Body of pancreas (tissue), 4 donors: ENCODE measurements around the gene WNT6. TPM values are rescaled to one million over a fixed set of nuclear protein-coding genes. Genes with fewer than 3 reads are reported as not detected.

ENCODE experiments used
- ATAC-seq: fragments of 150-250 bp; one replicate; pipeline ENCODE4 v1.9.1; 2016
- DNase-seq, 4 donors: peaks; one replicate each; pipeline ENCODE4 v3.0.0-alpha.2; 2019
- H3K27ac ChIP-seq, 4 donors: fragments of 200-600 bp; sonication (generic); 1 replicate in 3 of 4; 2 replicates in 1 of 4; pipeline versions ENCODE4 v1.5.1 to v1.6.1; 2016 to 2019; ENCODE audit warnings: mild to moderate bottlenecking in 1 of 4, mixed read lengths in 1 of 4, moderate library complexity in 1 of 4
- H3K27me3 ChIP-seq, 2 donors: fragments of 200-600 bp; sonication (generic); one replicate each; pipeline ENCODE4 v1.6.0; 2016; ENCODE audit warnings: mild to moderate bottlenecking in 1 of 2
- H3K36me3 ChIP-seq, 2 donors: fragments of 200-600 bp; sonication (generic); replicated peaks in 1 of 2; 2 replicates each; pipeline ENCODE4 v1.5.1; 2016; ENCODE audit warnings: low read depth in 2 of 2; ENCODE audit not compliant: insufficient read depth in 1 of 2
- H3K4me1 ChIP-seq: fragments of 200-600 bp; sonication (generic); one replicate; pipeline ENCODE4 v1.6.0; 2016
- H3K4me3 ChIP-seq, 2 donors: fragments of 200-600 bp; sonication (generic); 1 replicate in 1 of 2; 2 replicates in 1 of 2; pipeline ENCODE4 v1.5.1; 2016 to 2019
- H3K9me3 ChIP-seq, 3 donors: fragments of 200-600 bp; sonication (generic); 1 replicate in 2 of 3; 2 replicates in 1 of 3; pipeline ENCODE4 v1.5.1; 2016
- POLR2A ChIP-seq, 3 donors: fragments of 450-650 bp; IDR thresholded peaks; one replicate each; pipeline ENCODE4 v1.6.1; 2016; ENCODE audit warnings: antibody characterized with exemption in 3 of 3, mild to moderate bottlenecking in 2 of 3
- WGBS, 2 donors: methylation state at CpG; one replicate each; pipeline ENCODE4 v1.1.5; 2017; 5-methylcytosine and 5-hydroxymethylcytosine counted together
- intact Hi-C: fragments of 100-400 bp; cut with DNase I; formaldehyde crosslinking; loops from one replicate; pipeline ENCODE4 v1.15.1; 2023
- total RNA-seq, 2 donors: library from RNA; depleted of rRNA; stranded (reverse); fragments of >200 nt; gene quantifications; one replicate each; pipeline ENCODE4 v1.1.0, GENCODE V29; 2016
- TF ChIP-seq, protein P1 (sequence below), 7 experiments: fragments of 450-650 bp in 4 of 7; fragments of 200-600 bp in 3 of 7; sonication (generic) in 3 of 7; IDR thresholded peaks; one replicate each; pipeline ENCODE4 v1.5.1; 2016 to 2019; ENCODE audit warnings: antibody characterized with exemption in 7 of 7

Gene WNT6
- total RNA-seq, 2 donors from 2014 or later = 1.0 TPM; not detected in 1

- WGBS, 2 donors = 72 to 80% methylated on average over 2 to 17 of the region's 17 CpGs
- no peaks in the 10 kb centered on the region for H3K27me3 ChIP-seq
- intact Hi-C loops = no loop called here
Measured at GRCh38 chr2:218829868-218830451, 29.6 kb upstream of the WNT6 start.

GRCh38 chr2:218830526-218831306 lies 28.9 kb upstream of the WNT6 start:
- WGBS, 2 donors = 57 to 78% methylated on average over 3 of the region's 3 CpGs
- TF ChIP-seq, protein P1, sequence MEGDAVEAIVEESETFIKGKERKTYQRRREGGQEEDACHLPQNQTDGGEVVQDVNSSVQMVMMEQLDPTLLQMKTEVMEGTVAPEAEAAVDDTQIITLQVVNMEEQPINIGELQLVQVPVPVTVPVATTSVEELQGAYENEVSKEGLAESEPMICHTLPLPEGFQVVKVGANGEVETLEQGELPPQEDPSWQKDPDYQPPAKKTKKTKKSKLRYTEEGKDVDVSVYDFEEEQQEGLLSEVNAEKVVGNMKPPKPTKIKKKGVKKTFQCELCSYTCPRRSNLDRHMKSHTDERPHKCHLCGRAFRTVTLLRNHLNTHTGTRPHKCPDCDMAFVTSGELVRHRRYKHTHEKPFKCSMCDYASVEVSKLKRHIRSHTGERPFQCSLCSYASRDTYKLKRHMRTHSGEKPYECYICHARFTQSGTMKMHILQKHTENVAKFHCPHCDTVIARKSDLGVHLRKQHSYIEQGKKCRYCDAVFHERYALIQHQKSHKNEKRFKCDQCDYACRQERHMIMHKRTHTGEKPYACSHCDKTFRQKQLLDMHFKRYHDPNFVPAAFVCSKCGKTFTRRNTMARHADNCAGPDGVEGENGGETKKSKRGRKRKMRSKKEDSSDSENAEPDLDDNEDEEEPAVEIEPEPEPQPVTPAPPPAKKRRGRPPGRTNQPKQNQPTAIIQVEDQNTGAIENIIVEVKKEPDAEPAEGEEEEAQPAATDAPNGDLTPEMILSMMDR (IDR thresholded peaks at IDR 0.05) = no peak
- TF ChIP-seq POLR2A (IDR thresholded peaks at IDR 0.05) = no peak
- no peaks in the 10 kb centered on the region for H3K36me3 ChIP-seq
- no peaks in the 10 kb centered on the region for H3K4me1 ChIP-seq
- H3K27me3 ChIP-seq = no peaks in the 10 kb centered on the region
- no peaks in the 10 kb centered on the region for H3K9me3 ChIP-seq
- DNase-seq = no peak
- H3K27ac ChIP-seq = no peak overlapping the region
- no peak overlapping the region for H3K4me3 ChIP-seq
- ATAC-seq = no peak
- intact Hi-C loops = no loop called here

More at GRCh38 chr2:218829868-218830451, 29.6 kb upstream of the WNT6 start:
- Histone ChIP-seq H3K27ac (no peak overlapping the region), H3K4me3 (no peak overlapping the region), H3K9me3 (no peaks in the 10 kb centered on the region), H3K4me1 (no peaks in the 10 kb centered on the region), H3K36me3 (no peaks in the 10 kb centered on the region)
- ATAC-seq (no peak), DNase-seq (no peak)
- TF ChIP-seq, protein P1 (IDR thresholded peaks at IDR 0.05) = no peak
- TF ChIP-seq POLR2A (IDR thresholded peaks at IDR 0.05) = no peak

- intact Hi-C loops = no loop called here
- Histone ChIP-seq H3K4me3 (no peak within 1 kb of the TSS), H3K27me3 (no peaks in the 10 kb centered on the region), H3K27ac (no peak within 1 kb of the TSS), H3K36me3 (no peaks in the 10 kb centered on the region), H3K4me1 (no peaks in the 10 kb centered on the region), H3K9me3 (no peaks in the 10 kb centered on the region)
- ATAC-seq = no peak
- no peak for TF ChIP-seq POLR2A (IDR thresholded peaks at IDR 0.05)
- TF ChIP-seq, protein P1 (IDR thresholded peaks at IDR 0.05) = no peak
- WGBS, 2 donors = 60 to 61% methylated on average over 14 to 16 of the region's 18 CpGs
- DNase-seq = no peak
Measured at GRCh38 chr2:218831378-218831990, 28.1 kb upstream of the WNT6 start, which contains the start of gene PRKAG3. PRKAG3 (minus strand) TSS chr2:218831803.

DNA sequence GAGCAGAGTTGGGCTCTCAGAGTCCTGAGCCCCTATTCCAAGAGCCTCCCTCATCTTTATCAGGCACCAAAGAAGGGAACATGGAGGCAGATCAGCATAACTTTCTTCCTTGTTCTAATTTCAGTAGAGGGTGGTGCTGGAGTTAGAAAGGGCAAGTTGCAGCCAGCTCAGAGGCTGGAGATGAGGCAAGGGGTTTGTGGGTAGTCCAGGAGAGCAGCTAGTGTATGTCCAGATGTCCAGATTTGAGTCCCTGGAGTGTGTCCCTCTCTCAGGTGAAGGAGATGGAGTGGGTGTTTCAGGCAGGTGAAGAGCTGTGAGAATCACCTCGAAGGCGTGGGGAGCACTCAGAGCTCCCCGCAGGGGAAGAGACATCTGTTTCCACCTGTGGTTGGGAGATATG lies 27.5 kb upstream of the WNT6 start:
- intact Hi-C loops = no loop called here
- TF ChIP-seq POLR2A (IDR thresholded peaks at IDR 0.05) = no peak
- TF ChIP-seq, protein P1 (IDR thresholded peaks at IDR 0.05) = no peak
- H3K4me3 ChIP-seq = no peak overlapping the region
- H3K27me3 ChIP-seq = no peaks in the 10 kb centered on the region
- no peaks in the 10 kb centered on the region for H3K4me1 ChIP-seq
- ATAC-seq (no peak), DNase-seq (no peak)
- H3K27ac ChIP-seq = no peak overlapping the region
- WGBS, 2 donors = 67 to 83% methylated on average over 3 of the region's 3 CpGs
- H3K9me3 ChIP-seq = peaks cover 0 to 2% (median 0%) of the 10 kb centered on the region in 3 donors
- H3K36me3 ChIP-seq = no peaks in the 10 kb centered on the region
